ENCODE results near the gene DCXR. TPM values are rescaled to one million over a fixed set of nuclear protein-coding genes. Genes with fewer than 3 reads are reported as not detected.
A peak's percentile ranks its signal among the peaks of the same experiment; 100 is the strongest.

Gene DCXR
- total and polyA plus RNA-seq, 2 of the 13 experiments (the other 11 are each of a cell fraction or from before 2014, with no cell fraction given), result 287 to 311 TPM

DNA sequence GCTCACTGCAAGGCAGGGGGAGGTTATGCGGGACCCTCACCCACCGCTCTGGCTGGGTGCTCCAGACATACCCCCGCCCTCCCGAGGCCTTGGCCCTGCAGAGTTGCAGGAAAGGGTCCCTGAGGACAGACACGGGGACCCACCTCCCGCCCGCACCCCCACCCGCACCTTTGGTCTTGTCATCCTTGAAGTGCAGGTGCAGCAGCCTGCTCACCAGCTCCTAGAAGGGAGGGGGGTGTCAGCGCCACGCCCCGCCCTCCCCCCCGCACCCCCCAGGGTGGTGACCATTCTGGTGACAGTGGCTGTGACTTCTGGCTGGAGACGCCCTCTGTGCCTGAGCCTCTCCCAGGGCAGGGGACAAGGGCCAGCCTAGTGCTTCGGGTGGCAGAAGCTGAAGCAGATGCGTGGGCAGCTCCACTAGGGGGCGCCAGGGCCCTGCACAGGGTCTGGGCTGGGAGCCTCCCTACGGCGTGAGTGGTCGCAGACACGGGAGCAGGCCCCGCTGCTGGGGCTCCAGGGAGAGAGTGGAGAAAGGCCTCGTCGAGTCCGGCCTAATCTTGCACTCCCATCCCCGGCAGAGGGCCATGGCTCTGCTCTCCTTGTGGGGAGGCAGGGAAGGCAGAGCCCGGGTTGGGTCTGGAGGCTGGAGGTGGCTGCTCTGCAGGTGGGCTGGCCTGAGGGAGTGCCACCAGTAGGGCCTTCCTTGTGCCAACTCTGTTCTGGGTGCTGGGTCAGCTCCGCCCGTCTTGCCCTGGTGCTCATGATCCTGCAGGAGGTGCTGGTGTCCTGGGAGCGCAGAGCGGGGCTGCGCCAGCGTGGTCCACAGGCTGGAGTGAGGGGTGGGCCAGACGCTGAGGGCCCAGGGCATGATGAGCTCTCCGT, 17.6 kb downstream of the DCXR start (continued):
- TF ChIP-seq ZNF143 (CRISPR knock-in tag; IDR thresholded peaks at IDR 0.05) (no peak), ZFP91 (CRISPR knock-in tag; IDR thresholded peaks at IDR 0.05; ENCODE audit: borderline replicate concordance) (peak; percentile 66), KDM5A (IDR thresholded peaks at IDR 0.05; ENCODE audit: borderline replicate concordance, low read length) (no peak), ZNF10 (CRISPR knock-in tag; IDR thresholded peaks at IDR 0.05; ENCODE audit: borderline replicate concordance, low read depth) (no peak), NR3C1 (CRISPR knock-in tag; IDR thresholded peaks at IDR 0.05) (no peak), ZFP37 (CRISPR knock-in tag; IDR thresholded peaks at IDR 0.05; ENCODE audit: borderline replicate concordance) (0 out of 2 replicates have a peak, but pooled peaks have one; percentile 23), SP4 (CRISPR knock-in tag; IDR thresholded peaks at IDR 0.05) (no peak), ZNF326 (CRISPR knock-in tag; IDR thresholded peaks at IDR 0.05; ENCODE audit: borderline replicate concordance) (peak; percentile 84), EEA1 (CRISPR knock-in tag; IDR thresholded peaks at IDR 0.05; ENCODE audit: borderline replicate concordance) (no peak; the same call in 1 of the 2 replicates), ZNF841 (CRISPR knock-in tag; IDR thresholded peaks at IDR 0.05; ENCODE audit: borderline replicate concordance) (no peak), SSRP1 (CRISPR knock-in tag; IDR thresholded peaks at IDR 0.05) (0 out of 2 replicates have a peak, but pooled peaks have one; percentile 37), ATF5 (CRISPR knock-in tag; IDR thresholded peaks at IDR 0.05; ENCODE audit: low read depth) (no peak), ZNF350 (CRISPR knock-in tag; IDR thresholded peaks at IDR 0.05; ENCODE audit: borderline replicate concordance, low read depth) (peak; percentile 19; the same call in 1 of the 2 replicates), ZNF782 (CRISPR knock-in tag; IDR thresholded peaks at IDR 0.05; ENCODE audit: borderline replicate concordance) (no peak), ZNF710 (CRISPR knock-in tag; IDR thresholded peaks at IDR 0.05; ENCODE audit: borderline replicate concordance) (peak; percentile 12; the same call in 1 of the 2 replicates), ZNF30 (CRISPR knock-in tag; IDR thresholded peaks at IDR 0.05) (no peak), RNF2 (conservative IDR thresholded peaks at IDR 0.05; ENCODE audit: low read depth) (no peak), ZNF644 (CRISPR knock-in tag; IDR thresholded peaks at IDR 0.05; ENCODE audit: low read depth) (no peak), ZNF484 (CRISPR knock-in tag; IDR thresholded peaks at IDR 0.05; ENCODE audit: borderline replicate concordance, low read depth) (no peak), RFX5 (IDR thresholded peaks at IDR 0.05; ENCODE audit: low read depth, low read length) (no peak; the same call in 1 of the 2 replicates)
- TF ChIP-seq, protein P1, sequence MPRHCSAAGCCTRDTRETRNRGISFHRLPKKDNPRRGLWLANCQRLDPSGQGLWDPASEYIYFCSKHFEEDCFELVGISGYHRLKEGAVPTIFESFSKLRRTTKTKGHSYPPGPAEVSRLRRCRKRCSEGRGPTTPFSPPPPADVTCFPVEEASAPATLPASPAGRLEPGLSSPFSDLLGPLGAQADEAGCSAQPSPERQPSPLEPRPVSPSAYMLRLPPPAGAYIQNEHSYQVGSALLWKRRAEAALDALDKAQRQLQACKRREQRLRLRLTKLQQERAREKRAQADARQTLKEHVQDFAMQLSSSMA (CRISPR knock-in tag; IDR thresholded peaks at IDR 0.05), result no peak
